GM21737 (cell line): Measurements from ENCODE around the gene ADARB2.
"Not testable (repeated sequence)": the region's sequence is repeated elsewhere in the genome, so short reads cannot be mapped to it uniquely, and the experiment has no call there.

Source experiments
- ATAC-seq: cut with Tn5 transposase; IDR thresholded peaks from one replicate; pipeline ENCODE4 v1.9.1; 2021; ENCODE audit warnings: mild to moderate bottlenecking, moderate library complexity; ENCODE audit not compliant: unreplicated experiment

ADARB2 gene

DNA sequence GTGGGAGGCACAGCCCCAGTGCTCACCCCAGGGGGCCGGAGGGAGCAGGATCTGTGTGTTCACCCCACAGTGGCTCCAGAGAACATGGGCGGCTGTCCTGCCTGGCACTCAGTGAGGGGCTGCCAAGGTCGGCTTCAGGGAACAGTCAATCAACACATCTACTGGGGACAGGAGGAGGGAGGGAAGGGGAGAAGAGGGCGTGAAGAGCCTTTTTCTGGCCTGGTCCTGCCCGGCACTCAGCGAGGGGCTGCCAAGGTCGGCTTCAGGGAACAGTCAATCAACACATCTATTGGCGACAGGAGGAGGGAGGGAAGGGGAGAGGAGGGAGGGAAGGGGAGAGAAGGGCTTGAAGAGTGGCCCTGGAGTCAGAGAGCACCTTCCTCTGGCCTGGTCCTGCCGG is 184.9 kb downstream of the ADARB2 start:
- ATAC-seq = no peak

DNA sequence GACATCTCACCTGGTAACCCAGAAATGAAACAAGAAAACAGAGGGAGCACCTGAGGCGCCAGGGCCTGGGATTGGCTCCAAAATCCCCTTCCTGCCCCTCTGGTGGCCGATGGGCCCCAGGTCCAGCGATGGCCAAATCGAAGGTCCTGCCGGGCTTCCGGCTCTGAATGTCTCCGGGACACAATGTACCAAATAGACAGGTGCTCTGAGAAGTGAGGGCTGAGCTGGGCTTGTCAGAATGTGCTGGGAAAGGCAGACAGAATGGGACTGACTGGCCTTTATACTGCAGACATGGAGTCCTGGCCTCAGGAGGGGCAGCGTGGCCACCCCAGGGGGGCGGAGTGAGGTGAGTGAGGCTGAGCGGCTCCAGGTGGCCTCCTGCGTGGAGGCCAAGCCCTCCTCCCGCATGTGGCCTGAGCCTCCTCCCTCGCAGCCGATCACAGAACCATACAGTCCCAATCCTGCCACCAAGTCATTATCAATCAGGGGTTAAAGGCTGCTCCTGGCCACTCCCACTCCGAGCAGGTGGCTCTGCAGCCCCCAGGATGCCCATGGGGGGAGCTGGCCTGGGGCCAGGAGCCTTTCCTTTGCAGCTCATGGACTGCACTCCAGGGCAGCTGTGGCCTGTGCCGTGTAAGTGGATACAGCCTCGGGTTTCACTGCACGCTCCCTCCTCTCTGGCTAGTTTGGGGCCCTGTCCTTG is 185.5 kb downstream of the ADARB2 start:
- no peak for ATAC-seq

DNA sequence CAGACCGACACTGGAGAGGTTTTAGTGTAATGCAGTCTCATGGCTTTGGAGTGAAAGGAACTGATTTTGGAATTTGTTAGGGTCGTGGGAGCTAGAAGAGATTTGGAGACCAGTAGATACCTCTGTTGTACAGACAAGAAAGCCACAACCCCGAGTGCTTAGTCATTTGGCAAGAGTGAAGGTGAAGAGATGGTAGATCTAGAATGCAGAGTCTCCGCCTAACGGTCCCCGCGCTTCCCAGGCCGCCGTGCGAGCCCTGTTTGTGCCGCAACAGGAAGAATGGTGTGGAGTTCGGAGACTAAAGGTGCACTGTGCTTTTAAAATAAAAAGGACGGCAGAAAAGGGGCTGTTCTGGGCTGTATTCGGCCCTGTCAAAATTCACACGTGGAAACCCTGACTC is 186.7 kb downstream of the ADARB2 start:
- no peak for ATAC-seq

DNA sequence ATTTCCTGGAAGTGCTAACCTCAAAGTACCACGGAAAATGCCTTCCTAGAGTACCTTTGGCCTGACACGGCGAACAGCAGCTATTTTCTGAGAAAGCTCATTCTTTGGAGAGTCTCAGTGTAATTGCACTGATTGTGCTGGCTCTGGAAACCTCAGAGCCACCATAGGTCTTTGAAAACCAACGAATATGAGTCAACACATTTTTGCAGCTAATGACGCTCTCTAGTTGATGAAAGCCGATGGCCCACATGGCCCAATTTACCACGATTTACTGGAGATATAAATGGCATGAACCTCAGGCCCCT is 187.1 kb downstream of the ADARB2 start:
- ATAC-seq = no peak

GRCh38 chr10:1549591-1550290 is 187.6 kb downstream of the ADARB2 start:
- ATAC-seq = no peak

DNA sequence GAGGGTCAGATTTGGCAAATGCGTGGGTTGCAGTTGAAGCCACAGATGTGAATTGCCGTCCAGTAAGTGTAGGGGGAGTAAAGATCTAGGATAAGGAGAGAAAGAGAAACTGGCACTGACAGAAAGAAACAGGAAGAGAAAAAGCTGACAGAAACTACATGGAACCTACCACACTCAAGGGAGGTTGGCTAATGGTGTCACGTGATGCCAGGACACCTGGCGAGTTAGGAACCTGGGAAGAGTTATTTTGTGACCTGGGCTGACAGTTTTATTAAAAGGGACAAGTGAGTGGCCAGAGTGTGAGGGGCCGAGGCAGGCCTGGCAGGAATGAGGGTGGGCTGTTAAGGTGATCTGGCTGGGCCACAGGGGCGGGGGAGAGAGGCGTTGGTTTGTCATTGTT is 188.7 kb downstream of the ADARB2 start:
- ATAC-seq = no peak

GRCh38 chr10:1548146-1548545 is 189.2 kb downstream of the ADARB2 start:
- ATAC-seq = no peak

GRCh38 chr10:1546431-1547110 is 190.8 kb downstream of the ADARB2 start:
- no peak for ATAC-seq

- no peak for ATAC-seq
Observed at GRCh38 chr10:1545524-1545923, 191.8 kb downstream of the ADARB2 start.

- no peak for ATAC-seq
Observed at GRCh38 chr10:1544929-1545328, 192.4 kb downstream of the ADARB2 start.

DNA sequence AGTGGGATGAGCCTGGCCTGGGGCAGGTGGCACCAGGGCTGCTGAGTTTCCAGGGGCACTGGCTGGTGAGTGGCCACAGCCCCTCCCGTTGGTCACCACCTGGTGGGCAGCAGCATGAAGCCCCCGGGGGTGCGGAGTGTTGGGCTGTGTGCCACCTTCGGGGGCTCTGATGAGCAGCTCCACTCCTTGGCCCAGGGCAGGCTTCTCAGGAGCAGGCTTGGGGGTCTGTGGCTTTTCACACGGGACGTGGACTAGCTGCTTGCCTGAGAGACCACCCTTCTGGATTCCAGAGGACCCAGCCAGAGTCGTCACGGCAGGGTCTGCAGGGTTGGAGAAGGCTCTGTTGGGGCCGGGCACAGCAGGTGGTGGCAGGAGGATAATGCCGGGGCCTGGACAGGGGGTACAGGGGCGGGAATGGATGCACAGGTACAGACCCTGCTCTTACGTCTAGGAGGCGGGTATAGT is 193.1 kb downstream of the ADARB2 start:
- no peak for ATAC-seq

DNA sequence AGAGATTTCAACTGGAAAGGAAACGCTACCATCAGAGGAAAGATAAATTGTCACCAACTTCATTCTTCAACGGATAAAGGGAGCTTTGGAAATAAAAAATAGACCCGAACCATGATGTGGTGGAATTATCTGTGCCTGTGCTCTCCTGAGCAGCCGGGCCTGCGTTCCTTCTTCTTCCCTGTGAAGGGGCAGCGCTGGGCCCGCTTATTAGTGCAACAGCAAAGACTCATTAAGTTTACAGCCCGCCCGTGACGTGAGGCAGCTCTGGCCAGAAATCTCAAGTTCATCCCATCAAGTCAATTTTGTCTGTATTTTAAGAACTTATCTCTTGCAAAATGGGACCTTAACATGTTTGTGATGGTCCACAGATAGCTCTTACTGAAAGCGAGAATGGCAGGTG is 193.7 kb downstream of the ADARB2 start:
- ATAC-seq = no peak

DNA sequence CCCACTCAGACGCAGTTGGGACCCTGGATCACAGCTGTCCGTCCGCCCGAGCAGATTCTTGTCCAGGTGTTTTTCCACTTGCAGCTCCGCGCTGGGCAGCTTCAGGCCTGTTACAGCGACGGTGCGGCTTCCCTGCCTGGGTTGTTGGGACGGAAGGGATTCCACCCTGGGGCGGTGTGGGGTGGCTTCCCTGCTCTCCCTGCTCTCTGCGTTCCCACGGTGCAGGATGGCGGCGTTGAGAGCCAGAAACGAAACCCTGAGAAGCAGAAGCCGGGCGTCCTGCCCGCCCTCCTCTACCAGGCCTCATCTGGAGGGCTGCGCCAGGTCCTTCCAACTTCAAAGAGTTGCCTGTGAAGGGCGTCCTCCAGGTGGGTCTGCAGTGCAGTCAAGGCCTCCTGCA is 194.4 kb downstream of the ADARB2 start:
- no peak for ATAC-seq

DNA sequence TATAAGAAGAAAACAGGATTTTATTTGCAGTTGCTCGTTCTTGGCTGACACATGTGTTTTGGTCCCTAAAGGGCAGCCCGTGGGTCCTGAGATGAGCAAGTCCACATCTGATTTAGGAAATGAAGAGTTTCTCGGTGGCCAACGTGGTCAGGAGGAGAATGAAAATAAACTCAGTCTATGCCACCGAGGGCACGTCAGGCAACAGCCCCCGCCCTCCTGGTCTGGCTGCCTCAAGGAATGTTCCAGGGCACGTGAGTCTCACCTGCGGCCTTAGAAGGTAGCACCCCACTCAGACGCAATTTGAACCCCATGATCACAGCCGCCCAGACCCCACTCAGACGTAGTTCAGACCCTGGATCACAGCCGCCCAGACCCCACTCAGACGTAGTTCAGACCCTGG is 197.2 kb downstream of the ADARB2 start:
- no peak for ATAC-seq

DNA sequence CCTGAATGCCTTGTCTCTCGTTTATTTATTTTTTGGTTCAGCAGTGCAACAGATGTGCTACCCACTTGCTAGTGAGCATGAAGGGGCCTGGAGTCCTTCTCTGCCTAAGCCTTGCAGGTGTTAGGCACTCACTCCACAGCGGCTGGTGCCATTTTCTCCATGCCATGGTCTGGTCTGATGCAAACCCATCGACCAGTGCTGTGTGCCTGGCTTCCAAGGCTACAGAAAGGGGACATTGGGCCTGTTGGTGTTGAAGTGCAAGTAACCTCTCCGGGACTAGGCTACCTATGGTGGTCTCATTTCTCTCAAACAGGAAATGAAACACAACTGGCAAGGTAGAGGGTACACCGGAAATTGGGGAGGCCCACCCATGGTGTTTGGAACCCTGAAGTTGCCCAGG is 198.1 kb downstream of the ADARB2 start:
- no peak for ATAC-seq

DNA sequence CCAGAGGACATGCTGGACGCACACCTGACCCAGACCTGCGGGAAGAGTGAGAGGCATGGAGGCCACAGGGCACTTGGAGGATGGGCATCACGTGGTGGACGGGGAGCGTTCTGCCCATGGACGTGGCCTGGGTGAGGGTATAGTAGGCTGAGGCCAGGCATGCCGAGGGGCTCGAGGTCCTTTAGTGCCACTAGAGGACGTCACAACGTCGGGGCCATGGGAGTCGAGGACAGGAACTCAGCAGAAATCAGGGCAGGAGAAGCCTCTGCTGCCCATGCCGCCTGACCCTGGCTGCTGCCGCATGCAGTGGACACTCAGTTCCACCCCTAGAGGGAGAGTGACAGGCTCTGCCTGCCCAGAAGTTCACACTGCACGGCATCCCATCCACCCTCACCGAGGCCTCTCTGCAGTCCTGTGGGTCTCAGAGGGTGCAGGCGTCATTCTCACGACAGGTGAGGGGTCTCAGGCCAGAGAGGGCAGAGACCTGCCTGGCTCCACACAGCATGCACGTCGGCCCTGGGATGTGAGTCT is 198.7 kb downstream of the ADARB2 start:
- ATAC-seq = no peak

GRCh38 chr10:1538121-1538520 is 199.2 kb downstream of the ADARB2 start:
- ATAC-seq = no peak

DNA sequence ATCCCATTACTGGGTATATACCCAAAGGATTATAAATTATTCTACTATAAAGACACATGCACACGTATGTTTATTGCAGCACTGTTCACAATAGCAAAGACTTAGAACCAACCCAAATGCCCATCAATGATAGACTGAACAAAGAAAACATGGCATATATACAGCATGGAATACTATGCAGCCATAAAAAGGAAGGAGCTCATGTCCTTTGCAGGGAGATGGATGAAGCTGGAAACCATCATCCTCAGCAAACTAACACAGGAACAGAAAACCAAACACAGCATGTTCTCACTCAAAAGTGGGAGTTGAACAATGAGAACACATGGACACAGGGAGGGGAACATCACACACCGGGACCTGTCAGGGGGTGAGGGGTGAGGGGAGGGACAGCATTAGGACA is 199.9 kb downstream of the ADARB2 start:
- not testable (repeated sequence) for ATAC-seq

- no peak for ATAC-seq
Observed at GRCh38 chr10:1536341-1536740, 201.0 kb downstream of the ADARB2 start.

DNA sequence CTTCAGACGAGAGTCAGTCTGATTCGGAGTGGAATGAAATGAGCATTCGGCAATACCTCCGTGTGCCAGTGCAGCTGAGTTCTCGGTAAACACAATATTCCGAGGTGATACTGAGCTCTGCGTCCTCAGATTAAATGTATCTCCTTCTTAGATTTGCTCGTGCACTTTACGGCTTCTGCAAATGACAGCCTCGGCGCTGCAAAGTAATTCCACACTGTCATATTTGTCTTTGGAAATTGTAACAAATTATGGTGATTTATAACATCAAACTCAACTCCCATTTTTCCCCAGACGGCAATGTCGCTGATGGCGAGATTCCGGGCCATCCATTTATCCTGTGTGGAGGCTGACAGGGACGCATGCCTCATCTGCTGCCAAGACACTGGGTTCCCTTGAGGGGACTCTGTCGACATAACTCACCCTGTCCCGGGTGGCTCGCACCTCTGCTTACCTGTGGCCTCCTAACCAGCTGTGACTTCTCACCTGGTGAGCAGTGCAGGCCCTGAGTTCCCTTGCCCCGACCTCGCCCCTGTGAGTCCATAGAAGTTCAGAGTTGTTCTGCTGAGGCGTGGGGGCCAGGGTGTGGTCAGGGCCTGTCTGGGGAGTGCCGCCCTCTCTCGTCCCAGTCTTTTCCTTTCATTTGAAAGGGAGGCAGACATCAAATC is 201.9 kb downstream of the ADARB2 start:
- ATAC-seq = no peak

GRCh38 chr10:1534820-1535219 is 202.5 kb downstream of the ADARB2 start:
- ATAC-seq = no peak
